Measurements from ENCODE around the gene MRPL28.

DNA sequence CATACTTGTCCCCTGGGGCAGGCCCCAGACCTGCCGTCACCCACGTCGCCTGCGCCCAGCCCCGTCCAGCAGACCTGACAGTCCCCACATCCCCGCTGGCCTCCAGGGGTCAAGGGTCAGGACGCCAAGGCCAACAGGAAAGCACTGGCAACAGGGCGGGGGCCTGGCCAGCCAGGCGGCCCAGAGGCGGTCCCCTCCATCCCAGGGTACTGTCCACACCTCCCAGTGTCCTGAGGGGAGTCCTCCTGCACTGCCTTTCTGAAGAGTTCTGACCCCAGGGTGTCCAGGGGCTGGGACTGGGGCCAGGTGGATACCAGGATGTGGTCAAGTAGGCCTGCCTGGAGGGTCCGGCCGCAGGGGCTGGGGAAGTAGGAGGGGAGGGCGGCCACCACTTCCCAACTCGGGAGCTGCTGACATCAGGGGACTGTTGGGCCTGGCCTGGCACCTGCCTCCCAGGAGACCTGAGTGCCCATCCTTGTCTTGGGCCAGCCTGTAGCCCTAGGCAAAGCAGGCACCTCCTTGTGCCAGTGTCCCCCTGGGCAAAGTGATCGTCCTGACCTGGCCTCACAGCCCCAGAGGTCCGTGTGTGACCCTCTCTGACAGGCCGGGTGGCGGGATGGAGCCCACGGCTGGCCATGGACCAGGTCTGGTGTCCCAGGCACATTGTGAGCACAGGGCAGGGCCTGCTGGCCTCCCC, 11.1 kb downstream of the MRPL28 start:
- TF ChIP-seq, protein P1, sequence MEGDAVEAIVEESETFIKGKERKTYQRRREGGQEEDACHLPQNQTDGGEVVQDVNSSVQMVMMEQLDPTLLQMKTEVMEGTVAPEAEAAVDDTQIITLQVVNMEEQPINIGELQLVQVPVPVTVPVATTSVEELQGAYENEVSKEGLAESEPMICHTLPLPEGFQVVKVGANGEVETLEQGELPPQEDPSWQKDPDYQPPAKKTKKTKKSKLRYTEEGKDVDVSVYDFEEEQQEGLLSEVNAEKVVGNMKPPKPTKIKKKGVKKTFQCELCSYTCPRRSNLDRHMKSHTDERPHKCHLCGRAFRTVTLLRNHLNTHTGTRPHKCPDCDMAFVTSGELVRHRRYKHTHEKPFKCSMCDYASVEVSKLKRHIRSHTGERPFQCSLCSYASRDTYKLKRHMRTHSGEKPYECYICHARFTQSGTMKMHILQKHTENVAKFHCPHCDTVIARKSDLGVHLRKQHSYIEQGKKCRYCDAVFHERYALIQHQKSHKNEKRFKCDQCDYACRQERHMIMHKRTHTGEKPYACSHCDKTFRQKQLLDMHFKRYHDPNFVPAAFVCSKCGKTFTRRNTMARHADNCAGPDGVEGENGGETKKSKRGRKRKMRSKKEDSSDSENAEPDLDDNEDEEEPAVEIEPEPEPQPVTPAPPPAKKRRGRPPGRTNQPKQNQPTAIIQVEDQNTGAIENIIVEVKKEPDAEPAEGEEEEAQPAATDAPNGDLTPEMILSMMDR (IDR thresholded peaks at IDR 0.05), result no peak
- no peak for TF ChIP-seq POLR2AphosphoS5 (IDR thresholded peaks at IDR 0.05)
